Sciatic nerve (tissue), 2 donors: ENCODE measurements around the gene SIRPG. TPM values are rescaled to one million over a fixed set of nuclear protein-coding genes. Genes with fewer than 3 reads are reported as not detected.
"Not testable (repeated sequence)": the region's sequence is repeated elsewhere in the genome, so short reads cannot be mapped to it uniquely, and the experiment has no call there.

Experiments
- ATAC-seq: fragments of 200-7000 bp; cut with Tn5 transposase; one replicate; pipeline ENCODE4 v1.9.1; 2020; ENCODE audit warnings: mild to moderate bottlenecking, moderate library complexity
- DNase-seq: peaks from one replicate; pipeline ENCODE4 v3.0.0-alpha.2; 2020; ENCODE audit warnings: low spot score
- intact Hi-C: fragments of 100-400 bp; cut with DNase I; formaldehyde crosslinking; loops from one replicate; pipeline ENCODE4 v1.14.2; 2022
- total RNA-seq: library from RNA; stranded (reverse); fragmentation: NEBNext Ultra II Directional; extraction: Animal tissue kit (Norgen Biotek cat#: 25700); gene quantifications from one replicate; pipeline ENCODE4 v1.2.1, GENCODE V29; 2021
- donor health status: DM: no; HTN: no; CAD: no.
- donor health status: DM: no; HTN: no; CAD: no.

Gene SIRPG
- total RNA-seq, result not detected

- DNase-seq, result no peak
- intact Hi-C loops, result no loop called here
- ATAC-seq, result no peak
These were observed at the start of gene SIRPG for GRCh38 chr20:1657556-1658334. SIRPG (minus strand) TSS chr20:1657779; CDS start chr20:1657714, 65 bp downstream.

GRCh38 chr20:1706887-1707286 is 49.3 kb upstream of the SIRPG start:
- intact Hi-C loops, result loop anchor here (5.0 kb wide), 1 partner anchor 1045 kb away; no protein-coding TSS in a partner anchor
- not testable (repeated sequence) for ATAC-seq, DNase-seq

- intact Hi-C loops, result loop anchor here (5.0 kb wide), 1 partner anchor 1046 kb away; no protein-coding TSS in a partner anchor
These were observed 48.5 kb upstream of the SIRPG start for GRCh38 chr20:1706079-1706478.

GRCh38 chr20:1702855-1703254 is 45.3 kb upstream of the SIRPG start:
- intact Hi-C loops, result no loop called here
- ATAC-seq (no peak), DNase-seq (no peak)

More at GRCh38 chr20:1706079-1706478, 48.5 kb upstream of the SIRPG start:
- ATAC-seq (no peak), DNase-seq (no peak)

GRCh38 chr20:1702328-1702727 is 44.7 kb upstream of the SIRPG start:
- intact Hi-C loops, result no loop called here
- no peak for DNase-seq
- no peak for ATAC-seq

- DNase-seq (no peak), ATAC-seq (no peak)
- intact Hi-C loops, result no loop called here
These were observed 43.4 kb upstream of the SIRPG start for GRCh38 chr20:1700990-1701389.

GRCh38 chr20:1697592-1697991 is 40.0 kb upstream of the SIRPG start:
- no peak for ATAC-seq
- DNase-seq, result no peak
- intact Hi-C loops, result no loop called here

GRCh38 chr20:1696521-1697209 is 39.1 kb upstream of the SIRPG start:
- intact Hi-C loops, result no loop called here
- no peak for DNase-seq
- ATAC-seq, result no peak

GRCh38 chr20:1694672-1695071 is 37.1 kb upstream of the SIRPG start:
- no peak for DNase-seq
- no peak for ATAC-seq
- intact Hi-C loops, result no loop called here

GRCh38 chr20:1693427-1693826 is 35.8 kb upstream of the SIRPG start:
- ATAC-seq (no peak), DNase-seq (no peak)
- intact Hi-C loops, result no loop called here

GRCh38 chr20:1689721-1690120 is 32.1 kb upstream of the SIRPG start:
- ATAC-seq, result no peak

GRCh38 chr20:1688886-1689538 is 31.4 kb upstream of the SIRPG start:
- intact Hi-C loops, result no loop called here
- no peak for DNase-seq
- ATAC-seq, result no peak

More at GRCh38 chr20:1689721-1690120, 32.1 kb upstream of the SIRPG start:
- no peak for DNase-seq
- intact Hi-C loops, result no loop called here

GRCh38 chr20:1687053-1687452 is 29.5 kb upstream of the SIRPG start:
- intact Hi-C loops, result no loop called here
- DNase-seq (no peak), ATAC-seq (no peak)

GRCh38 chr20:1686151-1686748 is 28.7 kb upstream of the SIRPG start:
- intact Hi-C loops, result no loop called here
- DNase-seq (no peak), ATAC-seq (no peak)

GRCh38 chr20:1685304-1686052 is 27.9 kb upstream of the SIRPG start:
- no peak for DNase-seq
- no peak for ATAC-seq
- intact Hi-C loops, result no loop called here

- no peak for ATAC-seq
- no peak for DNase-seq
- intact Hi-C loops, result no loop called here
These were observed 27.3 kb upstream of the SIRPG start for GRCh38 chr20:1684872-1685271.

GRCh38 chr20:1676650-1677049 is 19.1 kb upstream of the SIRPG start:
- ATAC-seq (no peak), DNase-seq (no peak)
- intact Hi-C loops, result no loop called here

- ATAC-seq, result no peak
- intact Hi-C loops, result no loop called here
- DNase-seq, result no peak
These were observed 17.6 kb upstream of the SIRPG start for GRCh38 chr20:1674990-1675780.
